Mesenchymal stem cell (in vitro differentiated cells and primary cell): ENCODE data around the gene SLC6A17.

Source experiments
- DNase-seq: peaks from one replicate; pipeline ENCODE4 v3.0.0-alpha.2; 2013
- H2AFZ ChIP-seq: one replicate; pipeline ENCODE4 v1.6.1; 2013; ENCODE audit warnings: low read depth, mild to moderate bottlenecking, control low read depth, inconsistent platforms, low read length, moderate library complexity
- H2AK5ac ChIP-seq: 2 replicates; pipeline ENCODE4 v1.6.1; 2013; ENCODE audit warnings: low read length, moderate library complexity, mild to moderate bottlenecking, inconsistent platforms; ENCODE audit not compliant: severe bottlenecking
- H2BK120ac ChIP-seq: one replicate; pipeline ENCODE4 v1.6.1; 2013; ENCODE audit warnings: low read depth, mild to moderate bottlenecking, inconsistent platforms, low read length, moderate library complexity
- H2BK12ac ChIP-seq, 2 experiments: one replicate each; pipeline ENCODE4 v1.6.1; 2013; ENCODE audit warnings: inconsistent platforms in 2 of 2, low read length in 2 of 2, mild to moderate bottlenecking in 2 of 2, moderate library complexity in 2 of 2, control low read depth in 1 of 2
- H2BK15ac ChIP-seq: one replicate; pipeline ENCODE4 v1.6.1; 2013; ENCODE audit warnings: mild to moderate bottlenecking, low read depth, inconsistent platforms; ENCODE audit not compliant: poor library complexity, severe bottlenecking
- H2BK5ac ChIP-seq: 2 replicates; pipeline ENCODE4 v1.6.1; 2013; ENCODE audit warnings: low read depth, mild to moderate bottlenecking, low read length, control low read depth, inconsistent platforms; ENCODE audit not compliant: poor library complexity, severe bottlenecking
- H3K14ac ChIP-seq, 2 experiments: one replicate each; pipeline ENCODE4 v1.6.1; 2013; ENCODE audit warnings: inconsistent platforms in 2 of 2, low read length in 2 of 2, control low read depth in 1 of 2, mild to moderate bottlenecking in 1 of 2, moderate library complexity in 1 of 2
- H3K18ac ChIP-seq, 2 experiments: one replicate each; pipeline ENCODE4 v1.6.1; 2013; ENCODE audit warnings: inconsistent platforms in 2 of 2, low read length in 2 of 2, control low read depth in 1 of 2, low read depth in 1 of 2, mild to moderate bottlenecking in 1 of 2
- H3K23ac ChIP-seq, 2 experiments: one replicate each; pipeline ENCODE4 v1.6.1; 2013; ENCODE audit warnings: inconsistent platforms in 2 of 2, low read length in 2 of 2, mild to moderate bottlenecking in 2 of 2, moderate library complexity in 2 of 2, control low read depth in 1 of 2
- H3K27ac ChIP-seq: 2 replicates; pipeline ENCODE4 v1.5.1; 2013; ENCODE audit warnings: mild to moderate bottlenecking, moderate library complexity, low read length, control low read depth, inconsistent platforms; ENCODE audit not compliant: poor library complexity, severe bottlenecking
- H3K27me3 ChIP-seq, 2 experiments: 2 replicates each; pipeline versions ENCODE4 v1.6.1 to v1.7.0; 2013; ENCODE audit warnings: low read length in 2 of 2, mild to moderate bottlenecking in 2 of 2, moderate library complexity in 2 of 2, control low read depth in 1 of 2, inconsistent platforms in 1 of 2; ENCODE audit not compliant: control insufficient read depth in 1 of 2, insufficient read depth in 1 of 2
- H3K36me3 ChIP-seq, 2 experiments: 2 replicates each; pipeline versions ENCODE4 v1.6.1 to v1.7.0; 2013; ENCODE audit warnings: low read length in 2 of 2, control low read depth in 1 of 2, inconsistent platforms in 1 of 2, low read depth in 1 of 2, mild to moderate bottlenecking in 1 of 2; ENCODE audit not compliant: insufficient read depth in 2 of 2, control insufficient read depth in 1 of 2
- H3K4ac ChIP-seq, 2 experiments: one replicate each; pipeline ENCODE4 v1.6.1; 2013; ENCODE audit warnings: inconsistent platforms in 2 of 2, low read length in 2 of 2, mild to moderate bottlenecking in 2 of 2, moderate library complexity in 2 of 2, control low read depth in 1 of 2, low read depth in 1 of 2
- H3K4me1 ChIP-seq: 2 replicates; pipeline ENCODE4 v1.6.1; 2013; ENCODE audit warnings: low read depth, low read length, control low read depth; ENCODE audit not compliant: control insufficient read depth, insufficient read depth
- H3K4me2 ChIP-seq: 2 replicates; pipeline ENCODE4 v1.6.1; 2013; ENCODE audit warnings: low read length, mild to moderate bottlenecking, inconsistent platforms; ENCODE audit not compliant: poor library complexity, severe bottlenecking
- H3K4me3 ChIP-seq, 2 experiments: 2 replicates each; pipeline versions ENCODE4 v1.5.1 to v1.7.0; 2013; ENCODE audit warnings: low read length in 2 of 2, mild to moderate bottlenecking in 2 of 2, control low read depth in 1 of 2, low read depth in 1 of 2; ENCODE audit not compliant: insufficient read depth in 1 of 2
- H3K79me1 ChIP-seq: replicated peaks from 2 replicates; pipeline ENCODE4 v1.6.1; 2013; ENCODE audit warnings: mild to moderate bottlenecking, control low read depth, low read length, inconsistent platforms; ENCODE audit not compliant: poor library complexity, severe bottlenecking
- H3K9ac ChIP-seq: 2 replicates; pipeline ENCODE4 v1.7.0; 2013; ENCODE audit warnings: mild to moderate bottlenecking, low read length, moderate library complexity
- H3K9me3 ChIP-seq: 2 replicates; pipeline ENCODE4 v1.7.0; 2013; ENCODE audit warnings: mild to moderate bottlenecking, low read length; ENCODE audit not compliant: control insufficient read depth
- H4K8ac ChIP-seq: one replicate; pipeline ENCODE4 v1.6.1; 2013; ENCODE audit warnings: inconsistent platforms, mild to moderate bottlenecking, low read length, moderate library complexity
- H4K91ac ChIP-seq: one replicate; pipeline ENCODE4 v1.6.1; 2013; ENCODE audit warnings: mild to moderate bottlenecking, low read length, inconsistent platforms
- WGBS: methylation state at CpG from one replicate; pipeline ENCODE4 v1.1.7; 2013; ENCODE audit warnings: mixed read lengths; 5-methylcytosine and 5-hydroxymethylcytosine counted together

SLC6A17 gene

GRCh38 chr1:110224240-110224995 lies 74.1 kb downstream of the SLC6A17 start:
- DNase-seq = no peak
- H3K27ac ChIP-seq = no peak overlapping the region
- H3K79me1 ChIP-seq = no peaks in the 10 kb centered on the region
- H3K4me3 ChIP-seq = no peak overlapping the region
- no peak overlapping the region for H3K9ac ChIP-seq
- H3K4ac ChIP-seq = no peak overlapping the region
- H3K4me2 ChIP-seq = no peak overlapping the region
- no peak overlapping the region for H4K8ac ChIP-seq
- no peak overlapping the region for H3K14ac ChIP-seq
- H2BK12ac ChIP-seq = no peak overlapping the region
- no peak overlapping the region for H4K91ac ChIP-seq
- no peak overlapping the region for H3K23ac ChIP-seq
- H3K9me3 ChIP-seq = no peaks in the 10 kb centered on the region
- peaks cover 2% of the 10 kb centered on the region for H3K4me1 ChIP-seq
- H3K18ac ChIP-seq = no peak overlapping the region
- H3K27me3 ChIP-seq = peaks cover 0 to 21% of the 10 kb centered on the region in 2 experiments
- H2AFZ ChIP-seq = no peak overlapping the region
- no peak overlapping the region for H2BK15ac ChIP-seq
- 89% methylated on average over 8 of the region's 8 CpGs for WGBS
- no peak overlapping the region for H2AK5ac ChIP-seq
- no peak overlapping the region for H2BK5ac ChIP-seq
- H2BK120ac ChIP-seq = no peak overlapping the region
- peaks cover 0 to 56% of the 10 kb centered on the region in 2 experiments for H3K36me3 ChIP-seq

- Histone ChIP-seq H3K23ac (no peak overlapping the region), H3K36me3 (peaks cover 0 to 60% of the 10 kb centered on the region in 2 experiments), H2BK15ac (no peak overlapping the region), H3K27me3 (peaks cover 0 to 13% of the 10 kb centered on the region in 2 experiments), H2BK12ac (no peak overlapping the region), H3K4me3 (no peak overlapping the region), H3K9ac (no peak overlapping the region), H3K18ac (no peak overlapping the region), H4K8ac (no peak overlapping the region), H3K79me1 (no peaks in the 10 kb centered on the region), H3K9me3 (no peaks in the 10 kb centered on the region), H3K27ac (no peak overlapping the region), H3K14ac (no peak overlapping the region), H2AFZ (no peak overlapping the region), H2AK5ac (no peak overlapping the region), H2BK5ac (no peak overlapping the region), H3K4me2 (no peak overlapping the region), H4K91ac (no peak overlapping the region), H2BK120ac (no peak overlapping the region), H3K4me1 (peaks cover under 1% of the 10 kb centered on the region), H3K4ac (no peak overlapping the region)
- DNase-seq = no peak
- WGBS = 73% methylated on average over 7 of the region's 7 CpGs
Measured at GRCh38 chr1:110225212-110225611, 74.9 kb downstream of the SLC6A17 start.

- Histone ChIP-seq H2BK120ac (no peak overlapping the region), H4K8ac (no peak overlapping the region), H2BK12ac (no peak overlapping the region), H3K79me1 (no peaks in the 10 kb centered on the region), H2AK5ac (no peak overlapping the region), H2BK15ac (no peak overlapping the region), H2BK5ac (no peak overlapping the region), H3K18ac (no peak overlapping the region), H3K27ac (no peak overlapping the region), H2AFZ (no peak overlapping the region), H3K4me2 (no peak overlapping the region), H3K4me3 (no peak overlapping the region), H4K91ac (no peak overlapping the region), H3K9me3 (no peaks in the 10 kb centered on the region), H3K27me3 (peaks cover 0 to 13% of the 10 kb centered on the region in 2 experiments), H3K23ac (no peak overlapping the region), H3K36me3 (peaks cover 0 to 64% of the 10 kb centered on the region in 2 experiments), H3K4me1 (no peaks in the 10 kb centered on the region), H3K14ac (no peak overlapping the region), H3K4ac (no peak overlapping the region), H3K9ac (no peak overlapping the region)
- 83% methylated on average over 18 of the region's 18 CpGs for WGBS
- no peak for DNase-seq
Measured at GRCh38 chr1:110225756-110226404, 75.6 kb downstream of the SLC6A17 start.

GRCh38 chr1:110227774-110228173 lies 77.5 kb downstream of the SLC6A17 start:
- Histone ChIP-seq H3K9ac (no peak overlapping the region), H3K14ac (no peak overlapping the region), H2BK5ac (no peak overlapping the region), H3K79me1 (no peaks in the 10 kb centered on the region), H3K4me3 (no peak overlapping the region), H3K18ac (no peak overlapping the region), H3K4me2 (no peak overlapping the region), H3K23ac (no peak overlapping the region), H2BK12ac (no peak overlapping the region), H2AFZ (no peak overlapping the region), H3K27me3 (peaks cover 0 to 20% of the 10 kb centered on the region in 2 experiments), H4K91ac (no peak overlapping the region), H3K36me3 (peaks cover 0 to 78% of the 10 kb centered on the region in 2 experiments), H3K27ac (no peak overlapping the region), H4K8ac (no peak overlapping the region), H3K4me1 (no peaks in the 10 kb centered on the region), H2AK5ac (no peak overlapping the region), H3K4ac (no peak overlapping the region), H2BK120ac (no peak overlapping the region), H2BK15ac (no peak overlapping the region), H3K9me3 (no peaks in the 10 kb centered on the region)
- WGBS = 86% methylated on average over 12 of the region's 12 CpGs
- DNase-seq = no peak
